ENCODE measurements around the gene EID3.

- TF ChIP-seq EP300 (IDR thresholded peaks at IDR 0.05; ENCODE audit: borderline replicate concordance) = no peak
- no peak for TF ChIP-seq TCF12 (IDR thresholded peaks at IDR 0.05; ENCODE audit: low read depth)
Measured at GRCh38 chr12:104291867-104292524, 11.5 kb upstream of the EID3 start.

Data from Ishikawa (cell line).